A673 (cell line): ENCODE results near the gene PPM1M. TPM values are rescaled to one million over a fixed set of nuclear protein-coding genes. Genes with fewer than 3 reads are reported as not detected.
"Not testable (repeated sequence)": the region's sequence is repeated elsewhere in the genome, so short reads cannot be mapped to it uniquely, and the experiment has no call there.

Source experiments
- BruUV-seq: library from RNA; stranded (reverse); fragments of 400-500 nt; replicated peaks from 2 replicates; lab custom pipeline; 2021; lab: Mats Ljungman, UMichigan
- CTCF ChIA-PET: fragments of 300-600 bp; sonication (Branson Sonifier 250); formaldehyde crosslinking; loops from one replicate; lab custom pipeline; 2022; ENCODE audit warnings: antibody characterized with exemption; lab: Charles Lee
- POLR2A ChIA-PET: fragments of 300-600 bp; sonication (Branson Sonifier 250); formaldehyde crosslinking; loops from one replicate; lab custom pipeline; 2022; ENCODE audit warnings: antibody characterized with exemption; ENCODE audit not compliant: low non-redundant PET; lab: Charles Lee
- DNase-seq: peaks from one replicate; pipeline ENCODE4 v3.0.0-alpha.2; 2015; ENCODE audit warnings: low spot score
- H3K27ac ChIP-seq: fragments of 200-600 bp; sonication (generic); 2 replicates; pipeline ENCODE4 v1.5.1; 2016; ENCODE audit warnings: mixed run types, low read depth, mild to moderate bottlenecking, mixed read lengths, antibody characterized with exemption, low read length; ENCODE audit not compliant: poor library complexity, severe bottlenecking
- H3K27me3 ChIP-seq: fragments of 200-600 bp; sonication (generic); replicated peaks from 2 replicates; pipeline ENCODE4 v1.6.1; 2017; ENCODE audit warnings: mixed run types, low read depth, mild to moderate bottlenecking, mixed read lengths, antibody characterized with exemption, low read length; ENCODE audit not compliant: insufficient read depth, poor library complexity
- H3K36me3 ChIP-seq: fragments of 200-600 bp; sonication (generic); 2 replicates; pipeline ENCODE4 v1.6.1; 2016; ENCODE audit warnings: mixed run types, mild to moderate bottlenecking, mixed read lengths, antibody characterized with exemption, low read length; ENCODE audit not compliant: insufficient read depth, poor library complexity, severe bottlenecking
- H3K4me1 ChIP-seq: fragments of 200-600 bp; sonication (generic); 2 replicates; pipeline ENCODE4 v1.6.1; 2017; ENCODE audit warnings: mixed run types, mild to moderate bottlenecking, mixed read lengths, antibody characterized with exemption, low read length; ENCODE audit not compliant: insufficient read depth, poor library complexity, severe bottlenecking
- H3K4me3 ChIP-seq: fragments of 200-600 bp; sonication (generic); 2 replicates; pipeline ENCODE4 v1.5.1; 2016; ENCODE audit warnings: low read depth, mixed run types, mild to moderate bottlenecking, mixed read lengths, low read length; ENCODE audit not compliant: poor library complexity, severe bottlenecking
- H3K9me3 ChIP-seq: fragments of 200-600 bp; sonication (generic); 2 replicates; pipeline ENCODE4 v1.6.1; 2016; ENCODE audit warnings: mixed run types, low read depth, mild to moderate bottlenecking, mixed read lengths, antibody characterized with exemption, low read length; ENCODE audit not compliant: poor library complexity, severe bottlenecking
- EZH2 ChIP-seq: fragments of 200-600 bp; sonication (generic); IDR thresholded peaks from 2 replicates; pipeline ENCODE4 v1.6.1; 2017; ENCODE audit warnings: borderline replicate concordance, low read depth, mild to moderate bottlenecking, mixed read lengths, antibody characterized with exemption, low read length; ENCODE audit not compliant: poor library complexity, severe bottlenecking
- intact Hi-C: fragments of 100-400 bp; cut with micrococcal nuclease; formaldehyde crosslinking; loops from one replicate; pipeline ENCODE4 v1.10.0; 2022; ENCODE audit not compliant: unreplicated experiment
- total RNA-seq: library from RNA; stranded (reverse); gene quantifications from 2 replicates; pipeline ENCODE4 v1.2.3, GENCODE V29; 2021
- TF ChIP-seq, protein P1 (sequence below): fragments of 300-800, 200-600 bp; sonication (generic); conservative IDR thresholded peaks from 2 replicates; pipeline ENCODE4 v1.5.1; 2017; ENCODE audit warnings: low read depth, mild to moderate bottlenecking, antibody characterized with exemption, low read length, moderate library complexity, mixed read lengths

The PPM1M gene
- total RNA-seq, 1 experiment from 2014 or later, result 3.6 TPM

DNA sequence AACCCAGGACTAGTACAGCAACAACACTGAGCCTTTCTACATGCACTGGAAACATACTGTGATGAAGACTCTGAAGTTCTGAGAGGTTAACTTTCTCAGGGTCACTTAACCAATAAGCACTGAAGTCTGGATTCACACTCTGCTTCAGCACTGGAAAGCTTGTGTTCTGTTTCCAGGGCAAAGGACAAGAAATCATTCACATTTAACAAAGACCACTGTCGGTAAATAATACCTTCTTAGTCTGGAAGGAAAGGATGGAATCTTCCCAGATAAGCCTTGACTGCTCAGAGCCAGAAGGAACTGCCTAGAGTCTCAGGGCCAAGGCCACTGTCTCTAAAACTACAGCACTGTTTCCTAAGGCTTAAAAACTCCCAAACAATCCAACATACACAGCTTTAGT, 37.7 kb downstream of the PPM1M start:
- TF ChIP-seq, protein P1, sequence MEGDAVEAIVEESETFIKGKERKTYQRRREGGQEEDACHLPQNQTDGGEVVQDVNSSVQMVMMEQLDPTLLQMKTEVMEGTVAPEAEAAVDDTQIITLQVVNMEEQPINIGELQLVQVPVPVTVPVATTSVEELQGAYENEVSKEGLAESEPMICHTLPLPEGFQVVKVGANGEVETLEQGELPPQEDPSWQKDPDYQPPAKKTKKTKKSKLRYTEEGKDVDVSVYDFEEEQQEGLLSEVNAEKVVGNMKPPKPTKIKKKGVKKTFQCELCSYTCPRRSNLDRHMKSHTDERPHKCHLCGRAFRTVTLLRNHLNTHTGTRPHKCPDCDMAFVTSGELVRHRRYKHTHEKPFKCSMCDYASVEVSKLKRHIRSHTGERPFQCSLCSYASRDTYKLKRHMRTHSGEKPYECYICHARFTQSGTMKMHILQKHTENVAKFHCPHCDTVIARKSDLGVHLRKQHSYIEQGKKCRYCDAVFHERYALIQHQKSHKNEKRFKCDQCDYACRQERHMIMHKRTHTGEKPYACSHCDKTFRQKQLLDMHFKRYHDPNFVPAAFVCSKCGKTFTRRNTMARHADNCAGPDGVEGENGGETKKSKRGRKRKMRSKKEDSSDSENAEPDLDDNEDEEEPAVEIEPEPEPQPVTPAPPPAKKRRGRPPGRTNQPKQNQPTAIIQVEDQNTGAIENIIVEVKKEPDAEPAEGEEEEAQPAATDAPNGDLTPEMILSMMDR, result no peak
- TF ChIP-seq EZH2, result no peak
- intact Hi-C loops, result no loop called here
- Histone ChIP-seq H3K9me3 (no peaks in the 10 kb centered on the region), H3K36me3 (no peaks in the 10 kb centered on the region), H3K27ac (no peak overlapping the region), H3K4me3 (no peak overlapping the region), H3K27me3 (no peaks in the 10 kb centered on the region), H3K4me1 (peaks cover 7% of the 10 kb centered on the region)
- DNase-seq, result no peak
- POLR2A ChIA-PET, result no interaction called here
- BruUV-seq, result no TSS peak
- CTCF ChIA-PET, result no interaction called here

DNA sequence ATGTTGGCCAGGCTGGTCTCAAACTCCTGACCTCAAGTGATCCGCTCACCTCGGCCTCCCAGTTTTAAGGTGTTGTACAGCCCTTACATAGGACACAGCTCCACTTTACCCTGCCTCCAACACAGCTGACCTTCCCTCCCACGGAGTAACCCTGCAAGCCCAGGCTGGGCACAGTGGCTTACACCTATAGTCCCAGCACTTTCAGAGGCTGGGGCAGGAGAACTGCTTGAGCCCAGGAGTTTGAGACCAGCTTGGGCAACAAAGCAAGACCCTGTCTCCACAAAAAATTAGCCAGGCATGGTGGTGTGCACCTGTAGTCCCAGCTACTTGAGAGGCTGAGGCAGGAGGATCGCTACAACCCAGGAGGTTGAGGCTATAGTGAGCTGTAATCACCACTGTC, 38.5 kb downstream of the PPM1M start:
- H3K4me3 ChIP-seq, POLR2A ChIA-PET, intact Hi-C loops, CTCF ChIA-PET, H3K36me3 ChIP-seq, BruUV-seq, DNase-seq, H3K9me3 ChIP-seq, H3K27me3 ChIP-seq, H3K27ac ChIP-seq: not testable (repeated sequence)
- peaks cover 10% of the 10 kb centered on the region for H3K4me1 ChIP-seq

DNA sequence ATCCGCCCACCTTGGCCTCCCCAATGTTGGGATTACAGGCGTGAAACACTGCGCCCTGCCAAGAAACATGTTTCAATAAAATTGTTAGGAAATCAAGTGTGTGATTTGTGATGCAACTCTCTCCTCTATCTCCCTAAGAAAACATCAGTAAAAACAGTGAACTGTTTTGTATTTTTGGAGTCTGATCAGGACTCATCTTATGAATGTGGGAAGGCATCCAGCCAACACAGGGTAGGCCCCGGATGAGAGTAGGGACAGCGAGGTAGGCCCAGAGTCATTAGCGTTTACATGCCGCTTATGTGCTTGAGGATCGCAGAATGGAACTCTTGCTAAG, 41.2 kb downstream of the PPM1M start:
- ChIA-PET CTCF (no interaction called here), POLR2A (no interaction called here)
- H3K4me1 ChIP-seq, result peaks cover 3% of the 10 kb centered on the region
- no peaks in the 10 kb centered on the region for H3K27me3 ChIP-seq
- no peaks in the 10 kb centered on the region for H3K36me3 ChIP-seq
- no peaks in the 10 kb centered on the region for H3K9me3 ChIP-seq
- peak overlapping the region; percentile 100 for H3K27ac ChIP-seq
- TF ChIP-seq, protein P1, result no peak
- TF ChIP-seq EZH2, result no peak
- BruUV-seq, result no TSS peak
- no peak for DNase-seq
- peak overlapping the region; percentile 79 for H3K4me3 ChIP-seq
- intact Hi-C loops, result no loop called here

DNA sequence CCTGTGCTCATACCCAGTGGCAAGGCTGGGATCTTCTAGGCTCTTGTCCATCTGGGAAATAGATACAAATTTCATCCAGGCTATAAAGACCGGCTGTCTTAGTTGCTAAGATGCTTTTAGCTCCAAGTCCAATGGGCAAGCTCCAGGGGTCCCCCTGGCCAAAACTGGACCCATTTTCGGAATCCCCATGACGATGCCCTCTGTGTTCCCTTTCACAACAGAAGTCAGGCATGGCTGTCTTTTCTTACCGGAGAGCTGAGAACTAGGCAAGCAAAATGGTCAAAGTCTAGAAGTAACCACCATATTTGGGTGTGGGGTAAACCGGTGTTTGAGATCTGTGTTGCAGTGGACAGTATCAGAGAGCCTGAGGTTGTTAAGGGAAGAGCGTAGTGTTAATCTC, 43.1 kb downstream of the PPM1M start:
- intact Hi-C loops, result no loop called here

More for the DNA sequence above, 43.1 kb downstream of the PPM1M start:
- no peak for DNase-seq
- Histone ChIP-seq H3K27me3 (no peaks in the 10 kb centered on the region), H3K27ac (peak overlapping the region; percentile 100), H3K4me1 (peaks cover 3% of the 10 kb centered on the region), H3K9me3 (no peaks in the 10 kb centered on the region), H3K36me3 (no peaks in the 10 kb centered on the region), H3K4me3 (peak overlapping the region; percentile 79)
- ChIA-PET POLR2A (no interaction called here), CTCF (no interaction called here)
- no TSS peak for BruUV-seq
- TF ChIP-seq EZH2, result no peak
- TF ChIP-seq, protein P1, result no peak
